Lower leg skin (tissue), 4 donors: ENCODE results near the gene SGSH. TPM values are rescaled to one million over a fixed set of nuclear protein-coding genes. Genes with fewer than 3 reads are reported as not detected.

Source experiments
- DNase-seq, 2 donors: peaks; one replicate each; pipeline ENCODE4 v3.0.0-alpha.2; 2019; ENCODE audit warnings: low spot score in 2 of 2
- H3K4me3 ChIP-seq: fragments of 200-600 bp; sonication (generic); 2 replicates; pipeline ENCODE4 v1.5.1; 2017; ENCODE audit warnings: mild to moderate bottlenecking, low read depth; ENCODE audit not compliant: poor library complexity, severe bottlenecking
- POLR2A ChIP-seq, 2 donors: fragments of 450-650 bp; IDR thresholded peaks; one replicate each; pipeline ENCODE4 v1.6.1; 2016 to 2017; ENCODE audit warnings: antibody characterized with exemption in 2 of 2, mild to moderate bottlenecking in 1 of 2, moderate library complexity in 1 of 2
- WGBS, 2 donors: methylation state at CpG; one replicate each; pipeline ENCODE4 v1.1.5; 2018; 5-methylcytosine and 5-hydroxymethylcytosine counted together
- intact Hi-C: fragments of 100-400 bp; cut with DNase I; formaldehyde crosslinking; loops from one replicate; pipeline ENCODE4 v1.15.0; 2023; ENCODE audit warnings: low total_unique reads
- total RNA-seq, 4 donors: library from RNA; depleted of rRNA; stranded (reverse); fragments of >200 nt; gene quantifications; one replicate each; pipeline ENCODE4 v1.1.0, GENCODE V29; 2016
- TF ChIP-seq, protein P1 (sequence below), 3 donors: fragments of 450-650 bp; IDR thresholded peaks; one replicate each; pipeline ENCODE4 v1.5.1; 2016; ENCODE audit warnings: antibody characterized with exemption in 3 of 3, mild to moderate bottlenecking in 3 of 3, moderate library complexity in 2 of 3

Gene SGSH
- total RNA-seq, 4 donors from 2014 or later, result 19.4 to 47.3 (median 37.0) TPM

DNA sequence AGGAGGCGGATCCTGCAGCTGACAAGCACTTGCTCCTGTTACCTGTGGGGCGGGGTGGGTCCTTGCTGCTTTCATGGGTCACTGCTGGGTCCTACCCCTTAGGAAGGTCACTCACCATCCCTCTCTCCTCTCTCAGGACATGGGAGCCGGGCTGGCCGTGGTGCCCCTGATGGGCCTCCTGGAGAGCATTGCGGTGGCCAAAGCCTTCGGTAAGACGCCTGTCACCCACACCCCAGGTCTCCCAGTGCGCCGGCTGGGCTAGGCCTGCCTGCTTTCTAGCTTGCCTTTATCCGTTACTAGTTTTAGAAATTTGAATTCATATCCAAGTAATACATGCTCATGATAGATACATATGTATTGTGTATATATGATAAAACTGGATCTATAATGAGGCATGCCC, 17.3 kb upstream of the SGSH start:
- 98 to 99% methylated on average over 10 of the region's 10 CpGs for WGBS, 2 donors
- H3K4me3 ChIP-seq, result no peak overlapping the region
- TF ChIP-seq, protein P1, sequence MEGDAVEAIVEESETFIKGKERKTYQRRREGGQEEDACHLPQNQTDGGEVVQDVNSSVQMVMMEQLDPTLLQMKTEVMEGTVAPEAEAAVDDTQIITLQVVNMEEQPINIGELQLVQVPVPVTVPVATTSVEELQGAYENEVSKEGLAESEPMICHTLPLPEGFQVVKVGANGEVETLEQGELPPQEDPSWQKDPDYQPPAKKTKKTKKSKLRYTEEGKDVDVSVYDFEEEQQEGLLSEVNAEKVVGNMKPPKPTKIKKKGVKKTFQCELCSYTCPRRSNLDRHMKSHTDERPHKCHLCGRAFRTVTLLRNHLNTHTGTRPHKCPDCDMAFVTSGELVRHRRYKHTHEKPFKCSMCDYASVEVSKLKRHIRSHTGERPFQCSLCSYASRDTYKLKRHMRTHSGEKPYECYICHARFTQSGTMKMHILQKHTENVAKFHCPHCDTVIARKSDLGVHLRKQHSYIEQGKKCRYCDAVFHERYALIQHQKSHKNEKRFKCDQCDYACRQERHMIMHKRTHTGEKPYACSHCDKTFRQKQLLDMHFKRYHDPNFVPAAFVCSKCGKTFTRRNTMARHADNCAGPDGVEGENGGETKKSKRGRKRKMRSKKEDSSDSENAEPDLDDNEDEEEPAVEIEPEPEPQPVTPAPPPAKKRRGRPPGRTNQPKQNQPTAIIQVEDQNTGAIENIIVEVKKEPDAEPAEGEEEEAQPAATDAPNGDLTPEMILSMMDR (IDR thresholded peaks at IDR 0.05), result no peak
- no peak for TF ChIP-seq POLR2A (IDR thresholded peaks at IDR 0.05)
- intact Hi-C loops, result no loop called here
- no peak for DNase-seq

DNA sequence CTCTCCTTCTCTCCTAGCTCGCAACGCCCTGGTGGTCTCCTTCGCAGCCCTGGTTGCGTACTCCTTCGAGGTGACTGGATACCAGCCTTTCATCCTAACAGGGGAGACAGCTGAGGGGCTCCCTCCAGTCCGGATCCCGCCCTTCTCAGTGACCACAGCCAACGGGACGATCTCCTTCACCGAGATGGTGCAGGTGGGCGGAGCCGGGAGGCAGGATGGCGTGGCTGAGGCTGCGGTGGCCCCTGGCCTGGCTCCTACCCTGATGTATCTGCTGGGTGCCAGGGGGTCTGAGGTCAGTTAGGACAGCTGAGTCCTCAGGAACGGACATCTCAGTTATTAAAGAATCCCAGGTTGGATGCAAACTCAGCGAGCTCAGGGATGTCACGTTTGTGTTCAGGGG, 16.8 kb upstream of the SGSH start:
- no peak overlapping the region for H3K4me3 ChIP-seq
- intact Hi-C loops, result no loop called here
- DNase-seq, result no peak
- WGBS, 2 donors, result 83 to 95% methylated on average over 9 to 13 of the region's 17 CpGs
- TF ChIP-seq, protein P1 (IDR thresholded peaks at IDR 0.05), result no peak
- TF ChIP-seq POLR2A (IDR thresholded peaks at IDR 0.05), result no peak

DNA sequence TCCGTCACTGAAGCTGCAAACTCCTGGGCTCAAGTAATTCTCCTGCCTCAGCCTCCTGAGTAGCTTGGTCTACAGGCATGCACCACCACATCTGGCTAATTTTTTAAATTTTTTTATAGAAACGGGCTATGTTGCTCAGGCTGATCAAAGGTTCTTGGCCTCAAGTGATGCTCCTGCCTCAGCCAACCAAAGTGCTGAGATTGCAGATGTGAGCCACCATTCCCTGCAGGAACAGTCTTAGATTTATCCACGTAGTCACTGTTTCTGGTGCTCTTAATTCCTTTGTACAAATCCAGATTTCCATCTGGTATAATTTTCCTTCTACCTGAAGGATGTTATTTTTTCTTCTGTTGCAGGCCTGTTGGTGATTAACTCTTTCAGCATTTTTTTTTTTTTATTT, 13.1 kb upstream of the SGSH start:
- no peak for DNase-seq
- intact Hi-C loops, result no loop called here
- 97 to 100% methylated on average over 3 of the region's 3 CpGs for WGBS, 2 donors
- no peak overlapping the region for H3K4me3 ChIP-seq
- TF ChIP-seq, protein P1 (IDR thresholded peaks at IDR 0.05), result no peak
- no peak for TF ChIP-seq POLR2A (IDR thresholded peaks at IDR 0.05)

DNA sequence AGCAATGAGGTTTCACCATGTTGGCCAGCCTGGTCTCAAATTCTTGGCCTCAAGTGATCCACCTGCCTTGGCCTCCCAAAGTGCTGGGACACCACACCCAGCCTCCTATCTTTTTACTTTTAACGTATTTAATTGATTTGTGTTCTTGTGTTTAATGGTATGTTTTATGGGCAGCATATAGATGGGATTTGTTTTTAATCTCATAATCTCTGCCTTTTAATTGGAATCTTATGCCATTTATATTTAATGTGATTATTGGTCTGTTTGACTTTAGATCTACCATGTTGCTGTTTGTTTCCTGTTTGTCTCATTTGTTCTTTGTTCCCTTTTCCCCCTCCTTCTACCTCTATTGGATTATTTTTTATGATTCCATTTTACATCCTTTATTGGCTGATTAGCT, 12.3 kb upstream of the SGSH start:
- 97 to 100% methylated on average over 1 of the region's 1 CpG for WGBS, 2 donors
- intact Hi-C loops, result no loop called here
- no peak overlapping the region for H3K4me3 ChIP-seq
- TF ChIP-seq, protein P1 (IDR thresholded peaks at IDR 0.05), result no peak
- TF ChIP-seq POLR2A (IDR thresholded peaks at IDR 0.05), result no peak
- DNase-seq, result no peak

DNA sequence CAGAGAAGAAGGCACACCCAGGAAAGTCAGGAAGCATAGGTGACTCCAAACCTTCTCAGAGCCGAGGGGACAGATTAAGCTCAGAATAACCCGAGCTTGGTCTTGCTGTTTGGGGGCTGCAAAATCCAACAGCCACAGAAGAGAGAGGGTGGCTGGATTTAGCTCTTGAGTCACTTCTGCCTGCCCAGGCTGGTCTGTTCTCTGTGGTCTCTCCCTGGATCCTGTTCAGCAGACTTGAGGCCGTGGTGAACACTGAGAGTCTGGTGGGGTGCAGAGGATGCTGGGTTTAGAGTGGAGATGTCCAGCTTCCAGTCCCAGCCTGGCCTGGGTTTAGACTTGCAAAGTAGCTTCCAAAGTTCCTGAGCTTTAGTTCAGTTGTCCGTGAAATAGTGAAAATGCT, 8.9 kb upstream of the SGSH start:
- WGBS, 2 donors, result 89 to 98% methylated on average over 3 to 4 of the region's 4 CpGs
- no peak for DNase-seq
- TF ChIP-seq, protein P1 (IDR thresholded peaks at IDR 0.05), result no peak
- TF ChIP-seq POLR2A (IDR thresholded peaks at IDR 0.05), result no peak
- H3K4me3 ChIP-seq, result no peak overlapping the region
- intact Hi-C loops, result no loop called here

DNA sequence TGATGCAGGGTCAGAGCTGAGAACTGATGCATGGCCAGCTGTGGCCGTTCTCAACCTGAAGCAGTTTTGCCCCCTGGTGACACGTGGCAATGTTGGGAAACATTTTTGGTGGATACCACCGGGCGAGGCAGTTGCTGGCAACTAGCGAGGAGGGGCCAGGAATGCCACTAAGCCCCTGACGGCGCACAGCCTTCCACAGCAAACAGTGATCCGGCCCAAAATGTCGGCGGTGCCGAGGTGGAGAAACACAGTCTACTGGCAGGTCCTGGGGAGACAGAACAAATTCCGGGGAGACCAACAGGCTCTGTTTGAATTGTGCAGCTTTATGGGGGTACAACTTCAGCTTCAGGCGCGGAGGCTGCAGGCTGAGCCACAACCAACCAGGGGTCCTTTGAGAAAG, 8.3 kb upstream of the SGSH start:
- TF ChIP-seq POLR2A (IDR thresholded peaks at IDR 0.05), result no peak
- TF ChIP-seq, protein P1 (IDR thresholded peaks at IDR 0.05), result no peak
- no peak for DNase-seq
- 89 to 91% methylated on average over 13 to 14 of the region's 14 CpGs for WGBS, 2 donors
- intact Hi-C loops, result no loop called here
- H3K4me3 ChIP-seq, result no peak overlapping the region
